Naive thymus-derived CD4-positive, alpha-beta T cell (primary cell): ENCODE data around the gene GRIN3A. TPM values are rescaled to one million over a fixed set of nuclear protein-coding genes. Genes with fewer than 3 reads are reported as not detected.

Source experiments
- ATAC-seq: fragments of 150-1000 bp; cut with Tn5 transposase; 2 replicates; pipeline ENCODE4 v1.10.0; 2021; ENCODE audit warnings: mild to moderate bottlenecking, moderate library complexity
- CTCF ChIA-PET: fragments of 350-600 bp; sonication (Branson Sonifier 250); formaldehyde crosslinking; loops from one replicate; lab custom pipeline; 2021; ENCODE audit warnings: antibody characterized with exemption; lab: Charles Lee
- POLR2A ChIA-PET: fragments of 350-600 bp; sonication (Branson Sonifier 250); formaldehyde crosslinking; loops from one replicate; lab custom pipeline; 2021; ENCODE audit warnings: antibody characterized with exemption, inconsistent platforms; lab: Charles Lee
- DNase-seq, 9 donors: peaks; one replicate each; pipeline versions ENCODE4 v3.0.0 to v3.0.0-alpha.2; 2020 to 2022; ENCODE audit warnings: mixed read lengths in 1 of 9
- H3K27ac ChIP-seq: one replicate; pipeline ENCODE4 v1.7.0; 2013; ENCODE audit warnings: mild to moderate bottlenecking, low read depth, low read length, moderate library complexity
- H3K27me3 ChIP-seq, 2 donors: one replicate each; pipeline ENCODE4 v1.7.0; 2013; ENCODE audit warnings: low read length in 2 of 2, mild to moderate bottlenecking in 2 of 2, moderate library complexity in 2 of 2; ENCODE audit not compliant: control insufficient read depth in 2 of 2, insufficient read depth in 2 of 2
- H3K36me3 ChIP-seq, 3 experiments: 1 replicate in 2 of 3; 2 replicates in 1 of 3; pipeline ENCODE4 v1.7.0; 2013; ENCODE audit warnings: low read length in 3 of 3, mild to moderate bottlenecking in 3 of 3, moderate library complexity in 1 of 3; ENCODE audit not compliant: insufficient read depth in 3 of 3, control insufficient read depth in 2 of 3
- H3K4me1 ChIP-seq, 2 donors: one replicate each; pipeline ENCODE4 v1.7.0; 2013; ENCODE audit warnings: low read length in 2 of 2, mild to moderate bottlenecking in 2 of 2, moderate library complexity in 1 of 2; ENCODE audit not compliant: control insufficient read depth in 2 of 2, insufficient read depth in 2 of 2
- H3K4me3 ChIP-seq: 2 replicates; pipeline ENCODE4 v1.7.0; 2013; ENCODE audit warnings: mild to moderate bottlenecking, low read length
- H3K9me3 ChIP-seq, 3 experiments: 1 replicate in 2 of 3; 2 replicates in 1 of 3; pipeline ENCODE4 v1.7.0; 2013; ENCODE audit warnings: low read length in 3 of 3; ENCODE audit not compliant: control insufficient read depth in 2 of 3
- H3K27ac Mint-ChIP-seq, 9 donors: one replicate each; pipeline ENCODE4 v1.8.0; 2020 to 2022; ENCODE audit warnings: mixed read lengths in 9 of 9, mild to moderate bottlenecking in 8 of 9, moderate library complexity in 5 of 9, inconsistent platforms in 2 of 9
- H3K27me3 Mint-ChIP-seq, 5 donors: one replicate each; pipeline ENCODE4 v1.8.0; 2021 to 2022; ENCODE audit warnings: mixed read lengths in 5 of 5, mild to moderate bottlenecking in 1 of 5
- H3K36me3 Mint-ChIP-seq, 5 donors: one replicate each; pipeline ENCODE4 v1.8.0; 2020 to 2022; ENCODE audit warnings: mixed read lengths in 5 of 5, mild to moderate bottlenecking in 3 of 5, inconsistent platforms in 1 of 5
- H3K4me1 Mint-ChIP-seq, 7 donors: one replicate each; pipeline ENCODE4 v1.8.0; 2020 to 2022; ENCODE audit warnings: mixed read lengths in 7 of 7, mild to moderate bottlenecking in 3 of 7, inconsistent platforms in 1 of 7
- H3K4me3 Mint-ChIP-seq, 10 donors: one replicate each; pipeline ENCODE4 v1.8.0; 2020 to 2022; ENCODE audit warnings: mild to moderate bottlenecking in 10 of 10, mixed read lengths in 10 of 10, moderate library complexity in 6 of 10, inconsistent platforms in 2 of 10
- H3K9me3 Mint-ChIP-seq, 11 donors: one replicate each; pipeline ENCODE4 v1.8.0; 2020 to 2022; ENCODE audit warnings: mixed read lengths in 11 of 11, mild to moderate bottlenecking in 4 of 11, inconsistent platforms in 1 of 11, moderate library complexity in 1 of 11
- intact Hi-C, 2 donors: fragments of 100-400 bp; cut with micrococcal nuclease; formaldehyde crosslinking; loops; one replicate each; pipeline ENCODE4 v1.15.1; 2023
- polyA plus RNA-seq, 2 donors: library from polyadenylated mRNA; unstranded; fragments of 300-500 nt; fragmentation: Illumina TruSeq; gene quantifications; one replicate each; pipeline ENCODE4 v1.2.3, GENCODE V29; 2021
- total RNA-seq, 6 experiments: library from RNA in 5 of 6; stranded (reverse) in 5 of 6; gene quantifications; 1 replicate in 5 of 6; 2 replicates in 1 of 6; pipeline ENCODE4 v1.2.3 and lab custom pipeline; 2021 to 2026

GRIN3A gene
- total RNA-seq (under 1 TPM in 3 of 5 experiments, not detected in 2; 0.05 to 0.08 (median 0.08) TPM), polyA plus RNA-seq (under 1 TPM; 0.02 to 0.04 TPM), total RNA-seq (lab: John Stamatoyannopoulos, UW) (not detected)

DNA sequence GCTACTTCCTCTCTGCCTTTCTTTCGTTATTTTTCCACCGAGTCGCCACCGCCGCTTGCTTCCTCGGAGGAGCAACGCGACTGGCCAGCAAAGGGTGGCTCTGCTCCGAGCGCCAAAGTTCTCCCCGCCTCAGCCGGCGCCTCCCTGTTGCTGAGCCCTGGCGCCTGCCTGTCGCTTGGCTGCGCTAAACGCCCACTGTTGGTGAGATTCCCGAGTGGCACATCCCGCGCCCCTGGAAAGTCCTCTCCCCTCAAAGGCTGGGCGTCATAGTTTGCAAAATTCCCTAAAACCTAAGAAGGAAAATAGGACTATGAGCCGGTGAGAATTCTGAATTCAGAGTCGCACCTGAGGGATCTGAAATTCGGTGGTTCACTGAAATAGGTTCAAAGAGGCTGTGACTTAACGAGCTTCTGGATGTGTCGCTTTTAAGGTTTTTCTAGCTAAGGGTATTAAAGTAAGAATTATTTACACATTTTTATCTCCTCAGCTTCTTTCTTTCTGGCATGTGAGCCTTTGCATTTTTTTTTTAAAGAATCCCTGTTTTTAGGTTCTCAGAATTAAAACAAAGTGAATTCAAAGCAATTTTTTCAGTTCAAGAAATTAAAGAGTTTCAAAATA, at the start of gene GRIN3A:
GRIN3A (minus strand) TSS at position 82 of the 618 bp plus-strand sequence. CDS start 668 bp downstream, outside the sequence.
- Histone ChIP-seq H3K4me3 (no peak within 1 kb of the TSS), H3K4me1 (no peaks in the 10 kb centered on the region), H3K27ac (no peak within 1 kb of the TSS), H3K9me3 (no peaks in the 10 kb centered on the region), H3K36me3 (no peaks in the 10 kb centered on the region), H3K27me3 (peaks cover 2 to 21% of the 10 kb centered on the region in 2 donors)
- Mint-ChIP-seq H3K27ac (no peak within 1 kb of the TSS), H3K4me1 (peaks cover 0 to 10% (median 3%) of the 10 kb centered on the region in 7 donors), H3K9me3 (peaks cover 0 to 5% (median 0%) of the 10 kb centered on the region in 11 donors), H3K27me3 (peaks cover 48 to 81% (median 66%) of the 10 kb centered on the region in 5 donors), H3K36me3 (peaks cover 0 to 4% (median 0%) of the 10 kb centered on the region in 5 donors), H3K4me3 (peak within 1 kb of the TSS in 9 of 10 donors; percentile 15 to 81 (median 54))
- POLR2A ChIA-PET: no interaction called here
- DNase-seq (no peak), ATAC-seq (no peak)
- CTCF ChIA-PET: interaction anchor here (0.6 kb wide), 1 partner anchor 11 kb away, joined by 4 read pairs; no protein-coding TSS in a partner anchor
- intact Hi-C loops: no loop called here

DNA sequence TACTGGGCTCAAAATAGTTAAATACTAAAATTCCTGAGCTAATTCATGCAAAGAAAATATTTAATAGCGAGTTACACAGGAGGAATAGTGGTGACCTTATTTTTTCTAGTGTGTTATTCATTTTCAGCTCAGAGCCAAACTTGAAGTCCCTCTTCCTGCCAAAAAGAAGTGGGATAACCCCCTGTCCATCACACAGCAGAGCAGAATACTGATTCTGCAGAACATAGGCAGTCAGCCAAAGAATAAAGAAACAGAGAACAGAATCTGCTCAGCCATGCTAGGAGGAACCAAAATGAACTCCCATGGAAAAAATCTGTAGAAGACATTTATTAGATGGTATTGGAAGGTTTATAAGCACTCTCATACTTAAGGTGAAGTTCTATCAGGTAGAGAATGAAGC, 49.4 kb upstream of the GRIN3A start:
- CTCF ChIA-PET: no interaction called here
- Mint-ChIP-seq H3K27me3 (peaks cover 0 to 18% (median 12%) of the 10 kb centered on the region in 5 donors), H3K36me3 (no peaks in the 10 kb centered on the region)

DNA sequence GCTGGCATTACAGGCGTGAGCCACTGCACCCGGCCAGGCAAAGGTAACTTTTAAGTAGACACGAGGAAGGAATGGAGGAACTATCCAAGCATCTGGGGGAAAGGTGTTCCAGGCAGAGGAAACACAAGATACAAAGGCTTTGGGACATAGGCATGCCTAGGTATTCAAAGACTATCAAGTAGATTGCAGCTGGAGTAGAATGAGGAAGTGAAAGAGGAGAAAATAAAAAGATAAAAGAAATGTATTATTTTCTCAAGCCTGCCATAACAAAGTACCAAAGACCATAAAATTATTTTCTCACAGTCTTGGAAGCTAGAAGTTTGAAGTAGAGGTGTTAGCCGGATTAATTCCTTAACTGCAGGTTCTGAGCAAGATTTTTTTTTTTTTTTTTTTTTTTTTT, 39.9 kb upstream of the GRIN3A start:
- no peak for ATAC-seq
- H3K27ac Mint-ChIP-seq: no peak overlapping the region
- Histone ChIP-seq H3K27ac (no peak overlapping the region), H3K9me3 (no peaks in the 10 kb centered on the region), H3K4me3 (no peak overlapping the region), H3K27me3 (no peaks in the 10 kb centered on the region), H3K4me1 (no peaks in the 10 kb centered on the region), H3K36me3 (no peaks in the 10 kb centered on the region)
- ChIA-PET CTCF (no interaction called here), POLR2A (no interaction called here)
- H3K36me3 Mint-ChIP-seq: no peaks in the 10 kb centered on the region
- H3K9me3 Mint-ChIP-seq: peaks cover 0 to 3% (median 0%) of the 10 kb centered on the region in 11 donors
- no peak overlapping the region for H3K4me3 Mint-ChIP-seq
- H3K27me3 Mint-ChIP-seq: peaks cover 0 to 17% (median 9%) of the 10 kb centered on the region in 5 donors
- intact Hi-C loops: no loop called here
- no peak for DNase-seq
- H3K4me1 Mint-ChIP-seq: no peaks in the 10 kb centered on the region

More for the DNA sequence above, 49.4 kb upstream of the GRIN3A start:
- ATAC-seq (no peak), DNase-seq (no peak)
- no peaks in the 10 kb centered on the region for H3K9me3 Mint-ChIP-seq
- no peaks in the 10 kb centered on the region for H3K4me1 Mint-ChIP-seq
- Histone ChIP-seq H3K4me3 (no peak overlapping the region), H3K36me3 (no peaks in the 10 kb centered on the region), H3K27me3 (no peaks in the 10 kb centered on the region), H3K9me3 (no peaks in the 10 kb centered on the region), H3K4me1 (no peaks in the 10 kb centered on the region), H3K27ac (no peak overlapping the region)
- POLR2A ChIA-PET: no interaction called here
- intact Hi-C loops: no loop called here
- no peak overlapping the region for H3K4me3 Mint-ChIP-seq
- H3K27ac Mint-ChIP-seq: no peak overlapping the region

DNA sequence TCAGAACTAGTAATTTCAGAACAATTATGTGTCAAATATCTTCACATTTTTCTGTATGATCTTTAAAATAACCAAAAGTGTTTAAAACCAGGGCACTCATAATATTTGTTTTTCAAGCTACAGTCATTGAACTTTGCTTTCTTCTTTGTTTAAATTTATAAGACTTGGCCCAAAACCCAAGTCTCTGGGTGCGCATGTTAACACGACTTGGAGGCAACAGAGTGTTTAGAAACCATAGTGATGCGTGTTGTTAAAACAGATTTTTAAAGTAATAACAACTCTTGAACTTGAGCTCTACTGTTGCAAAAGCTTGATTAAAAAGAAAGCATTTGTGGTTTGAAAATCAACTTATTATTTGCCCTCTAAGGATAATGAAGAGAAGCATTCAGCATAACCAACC, 26.0 kb upstream of the GRIN3A start:
- Histone ChIP-seq H3K4me3 (no peak overlapping the region), H3K36me3 (no peaks in the 10 kb centered on the region), H3K4me1 (no peaks in the 10 kb centered on the region), H3K9me3 (no peaks in the 10 kb centered on the region), H3K27me3 (no peaks in the 10 kb centered on the region), H3K27ac (no peak overlapping the region)
- CTCF ChIA-PET: no interaction called here
- no peak for ATAC-seq
- Mint-ChIP-seq H3K36me3 (peaks cover 0 to 4% (median 0%) of the 10 kb centered on the region in 5 donors), H3K4me3 (no peak overlapping the region), H3K27me3 (peaks cover 2 to 30% (median 8%) of the 10 kb centered on the region in 5 donors), H3K9me3 (peaks cover 0 to 6% (median 0%) of the 10 kb centered on the region in 11 donors), H3K27ac (no peak overlapping the region), H3K4me1 (peaks cover 0 to 7% (median 0%) of the 10 kb centered on the region in 7 donors)
- POLR2A ChIA-PET: no interaction called here
- intact Hi-C loops: no loop called here
- no peak for DNase-seq

DNA sequence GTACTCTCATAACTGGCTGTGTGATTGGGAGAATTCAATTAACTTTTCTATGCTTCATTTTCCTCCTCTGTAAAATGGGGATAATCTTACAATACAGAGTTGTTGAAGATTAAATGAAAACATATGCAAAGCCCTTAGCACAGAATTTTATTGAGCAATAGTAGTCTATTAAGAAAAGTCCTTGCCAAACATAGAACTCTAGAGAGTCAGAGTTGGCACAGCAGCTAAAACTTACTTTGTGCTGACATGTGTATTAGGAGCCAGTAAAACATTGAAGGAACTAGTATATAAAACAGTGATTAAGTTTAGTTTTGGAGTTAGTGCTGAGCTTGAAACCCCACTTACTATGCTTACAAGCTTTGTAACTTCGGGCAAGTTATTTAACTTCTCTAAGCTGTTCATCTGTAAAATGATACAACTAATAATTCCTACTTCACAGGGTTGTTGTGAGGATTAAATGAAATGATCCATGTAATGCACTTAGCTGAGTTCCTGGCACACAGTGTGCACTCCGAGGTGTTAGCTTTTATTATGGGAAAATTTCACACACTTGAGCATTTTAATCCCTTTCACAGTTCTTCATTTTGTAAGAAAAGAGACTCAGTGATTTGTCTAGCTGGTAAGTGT, 20.0 kb upstream of the GRIN3A start:
- no peaks in the 10 kb centered on the region for H3K4me1 ChIP-seq
- ATAC-seq (no peak), DNase-seq (no peak)
- H3K9me3 Mint-ChIP-seq: peaks cover 0 to 3% (median 0%) of the 10 kb centered on the region in 11 donors
- H3K9me3 ChIP-seq: no peaks in the 10 kb centered on the region
- intact Hi-C loops: no loop called here
- POLR2A ChIA-PET: no interaction called here
- no peaks in the 10 kb centered on the region for H3K4me1 Mint-ChIP-seq
- H3K27me3 Mint-ChIP-seq: peaks cover 0 to 26% (median 9%) of the 10 kb centered on the region in 5 donors
- H3K4me3 Mint-ChIP-seq: no peak overlapping the region
- H3K36me3 Mint-ChIP-seq: no peaks in the 10 kb centered on the region
- H3K27me3 ChIP-seq: no peaks in the 10 kb centered on the region
- H3K27ac Mint-ChIP-seq: no peak overlapping the region
- no peaks in the 10 kb centered on the region for H3K36me3 ChIP-seq
- CTCF ChIA-PET: no interaction called here
- H3K4me3 ChIP-seq: no peak overlapping the region
- no peak overlapping the region for H3K27ac ChIP-seq

DNA sequence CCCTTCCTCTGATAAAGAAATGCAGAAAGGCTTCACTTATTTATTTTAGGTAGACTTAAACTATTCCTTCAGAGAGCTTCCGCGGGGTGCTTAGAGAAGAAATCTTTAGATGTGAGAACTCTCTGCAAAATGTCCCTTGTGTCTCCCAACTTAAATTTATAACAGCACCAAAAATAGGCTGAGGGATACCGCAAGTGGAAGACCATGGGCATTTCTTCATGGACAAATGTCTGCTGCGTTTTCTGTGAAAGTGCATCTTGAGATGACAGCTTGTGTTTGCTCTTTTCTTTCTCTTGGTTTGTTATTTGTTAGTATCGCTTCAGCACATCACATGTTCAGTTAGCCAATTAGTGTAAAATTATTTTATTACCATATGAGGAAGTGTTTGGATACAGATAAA, 15.3 kb upstream of the GRIN3A start:
- POLR2A ChIA-PET: no interaction called here
- Mint-ChIP-seq H3K4me3 (no peak overlapping the region), H3K36me3 (no peaks in the 10 kb centered on the region), H3K27ac (no peak overlapping the region), H3K9me3 (peaks cover 0 to 3% (median 0%) of the 10 kb centered on the region in 11 donors), H3K27me3 (peaks cover 0 to 11% (median 9%) of the 10 kb centered on the region in 5 donors), H3K4me1 (no peaks in the 10 kb centered on the region)
- no peak overlapping the region for H3K4me3 ChIP-seq
- CTCF ChIA-PET: no interaction called here
- H3K36me3 ChIP-seq: no peaks in the 10 kb centered on the region
- ATAC-seq (no peak), DNase-seq (no peak)
- no peak overlapping the region for H3K27ac ChIP-seq
- intact Hi-C loops: no loop called here
- H3K27me3 ChIP-seq: no peaks in the 10 kb centered on the region
- H3K9me3 ChIP-seq: no peaks in the 10 kb centered on the region
- H3K4me1 ChIP-seq: no peaks in the 10 kb centered on the region
